ENCODE data around the gene DKC1. TPM values are rescaled to one million over a fixed set of nuclear protein-coding genes. Genes with fewer than 3 reads are reported as not detected.

Gene DKC1
- polyA plus RNA-seq, 3 donors, result 59.0 to 69.4 (median 61.6) TPM

- DNase-seq (ENCODE audit: extremely low read depth in 1 of 11, low read depth in 9 of 11, low spot score in 4 of 11), result no peak
Measured at GRCh38 chrX:154731881-154732280, 30.8 kb upstream of the DKC1 start.

DNA sequence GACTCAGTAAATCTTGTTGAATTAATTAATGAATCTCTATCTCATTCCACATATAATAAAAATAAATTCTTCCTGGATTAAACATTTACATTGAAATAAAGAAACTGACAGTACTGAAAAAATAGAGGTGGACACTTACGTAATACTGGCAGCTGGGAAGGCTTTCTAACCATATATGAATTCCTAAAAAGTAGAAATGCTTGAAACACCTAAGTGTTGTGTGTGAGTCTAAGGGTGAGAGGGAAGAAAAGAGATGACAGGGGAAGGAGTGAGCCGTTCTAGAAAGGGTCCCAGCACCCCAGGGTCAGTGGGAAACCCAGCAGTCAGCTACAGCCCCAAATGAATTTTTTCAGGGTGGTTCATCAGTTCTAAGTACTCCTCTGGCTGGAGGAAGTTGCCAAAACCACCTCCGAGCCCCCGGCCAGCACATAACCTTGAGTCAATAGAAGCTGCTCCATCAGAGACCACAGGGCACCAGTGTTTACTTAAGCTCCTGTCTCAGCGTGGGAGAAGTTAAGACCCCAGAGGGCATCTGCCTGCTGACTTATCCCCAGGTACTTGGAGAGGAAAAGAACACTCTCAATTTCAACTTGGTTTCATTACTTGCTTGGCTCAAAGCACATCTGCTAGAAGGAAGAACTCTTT lies 30.1 kb upstream of the DKC1 start:
- no peak for DNase-seq (ENCODE audit: extremely low read depth in 1 of 11, low read depth in 9 of 11, low spot score in 4 of 11)

DNA sequence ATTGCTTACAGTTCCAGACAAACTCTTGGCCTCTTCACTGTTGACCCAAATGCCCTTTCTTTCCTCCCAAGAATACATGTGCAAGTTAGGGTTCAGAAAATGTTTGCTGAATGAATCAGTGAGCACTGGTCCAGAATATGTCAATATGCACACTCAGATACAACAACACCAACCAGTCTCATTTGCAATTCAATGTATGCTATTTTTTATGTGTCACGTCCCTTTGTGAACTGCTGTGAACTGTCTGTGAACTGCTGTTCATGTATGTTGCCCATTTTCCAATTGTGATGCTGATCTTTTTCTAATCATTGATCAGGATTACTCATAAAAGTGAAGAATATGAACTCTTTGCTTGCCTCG lies 29.6 kb upstream of the DKC1 start:
- no peak for DNase-seq (ENCODE audit: extremely low read depth in 1 of 11, low read depth in 9 of 11, low spot score in 4 of 11)

DNA sequence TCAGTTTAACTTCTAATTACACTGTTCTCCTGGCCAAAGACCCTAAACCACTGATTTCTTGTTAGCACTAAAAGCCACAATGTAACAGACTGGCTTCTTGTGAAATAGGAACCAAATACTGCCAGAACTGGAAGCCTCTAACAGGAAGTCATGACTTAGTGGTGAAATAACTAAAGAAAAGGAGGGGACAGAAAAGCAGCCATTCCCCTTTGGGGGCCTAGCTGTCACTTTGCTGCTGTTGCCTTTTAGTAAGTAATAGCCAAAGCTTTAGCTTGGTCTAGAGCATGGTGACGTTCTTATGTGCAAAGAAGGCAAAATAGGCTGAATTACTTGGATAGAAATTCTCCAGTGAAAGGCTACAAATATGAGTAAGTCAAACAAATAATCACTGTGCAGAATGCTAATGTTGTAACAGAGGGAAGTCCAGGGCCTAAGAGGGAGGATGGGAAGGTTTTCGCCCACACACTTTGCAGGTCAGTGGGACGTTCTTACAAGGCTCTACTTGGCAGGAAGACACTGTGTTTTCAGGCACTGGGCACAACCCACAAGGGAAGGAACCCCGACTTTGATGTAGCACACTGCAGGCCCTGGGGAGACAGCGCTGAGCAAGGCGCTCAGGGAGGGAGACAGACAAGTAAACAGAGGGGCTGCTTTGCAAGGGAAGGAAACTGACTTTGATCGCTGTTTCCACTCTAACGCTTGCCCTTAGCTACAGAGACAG lies 28.4 kb upstream of the DKC1 start:
- DNase-seq (ENCODE audit: extremely low read depth in 1 of 11, low read depth in 9 of 11, low spot score in 4 of 11), result no peak

DNA sequence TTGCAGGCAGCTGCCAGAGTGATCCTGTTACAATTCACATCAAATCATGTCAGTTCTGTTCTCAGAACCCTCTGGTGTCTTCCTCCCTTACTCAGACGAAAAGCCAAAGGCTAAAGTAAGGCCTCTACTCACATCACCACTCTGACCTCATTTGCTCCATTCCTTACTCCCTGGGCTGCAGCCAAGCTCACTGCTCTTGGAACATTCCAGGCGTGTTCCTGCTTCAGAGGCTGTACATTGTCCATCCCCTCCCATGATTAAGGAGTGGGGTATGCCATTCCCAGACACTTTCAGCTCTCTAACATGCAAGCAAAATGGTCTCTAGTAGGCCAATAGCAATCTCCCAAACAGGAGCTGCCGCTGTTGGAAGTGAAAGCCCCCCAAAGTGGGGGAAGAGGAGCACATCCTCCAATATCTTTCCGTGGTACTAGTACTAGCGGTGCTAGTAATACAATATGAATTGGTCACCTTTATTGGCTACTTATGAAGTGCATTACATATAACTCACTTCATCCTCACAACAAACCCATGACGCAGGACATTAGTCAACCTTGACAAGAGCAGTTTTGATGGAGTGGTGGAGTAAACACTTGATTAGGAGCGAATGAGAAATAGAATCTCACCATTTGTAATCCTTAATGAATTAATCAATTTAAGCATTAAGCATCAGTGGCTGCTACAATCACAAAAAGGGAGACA lies 26.8 kb upstream of the DKC1 start:
- DNase-seq (ENCODE audit: extremely low read depth in 1 of 11, low read depth in 9 of 11, low spot score in 4 of 11), result no peak

DNA sequence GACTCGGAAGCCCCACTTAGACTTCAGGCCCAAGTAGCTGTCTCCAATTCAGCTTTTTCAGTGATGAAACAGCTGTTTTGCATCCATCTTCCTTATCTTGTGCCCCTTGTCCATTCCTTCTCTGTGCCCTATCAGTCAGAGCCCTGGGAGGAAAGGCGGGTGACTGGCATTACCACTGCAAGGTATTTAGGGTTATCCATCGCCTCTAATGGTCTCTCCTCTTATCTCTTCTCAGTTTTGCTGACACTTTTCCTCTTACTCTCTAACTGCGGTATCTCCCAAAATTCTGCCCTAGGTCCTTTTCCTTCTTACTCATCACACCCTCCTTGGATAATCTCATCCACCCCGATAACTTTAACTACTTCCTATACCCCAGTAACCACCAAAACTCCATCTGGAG lies 25.5 kb upstream of the DKC1 start:
- DNase-seq (ENCODE audit: extremely low read depth in 1 of 11, low read depth in 9 of 11, low spot score in 4 of 11), result no peak

GRCh38 chrX:154738011-154738738 lies 24.5 kb upstream of the DKC1 start:
- no peak for DNase-seq (ENCODE audit: extremely low read depth in 1 of 11, low read depth in 9 of 11, low spot score in 4 of 11)

DNA sequence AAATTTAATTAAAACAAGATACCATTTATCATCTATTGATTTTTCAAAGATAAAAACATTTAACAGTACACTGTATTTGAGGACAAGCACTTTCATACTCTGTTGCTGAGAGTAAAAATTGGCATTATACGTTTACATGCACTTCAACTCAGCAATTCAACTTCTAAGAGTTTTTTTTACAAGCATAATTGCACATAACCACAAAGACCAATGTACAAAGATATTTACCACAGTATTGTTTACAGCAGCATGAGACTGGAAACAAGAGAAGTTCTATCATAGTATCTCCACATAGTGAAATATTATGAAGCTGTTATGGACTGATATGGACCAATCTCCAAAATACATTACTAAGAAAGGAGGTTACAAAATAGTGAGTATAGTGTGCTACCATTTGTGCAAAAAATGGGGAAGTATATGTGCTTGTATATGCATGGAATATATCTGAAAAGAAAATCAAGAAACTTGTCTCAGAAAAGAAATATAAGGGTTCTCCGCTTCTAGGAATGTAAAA lies 22.7 kb upstream of the DKC1 start:
- DNase-seq (ENCODE audit: extremely low read depth in 1 of 11, low read depth in 9 of 11, low spot score in 4 of 11), result no peak

DNA sequence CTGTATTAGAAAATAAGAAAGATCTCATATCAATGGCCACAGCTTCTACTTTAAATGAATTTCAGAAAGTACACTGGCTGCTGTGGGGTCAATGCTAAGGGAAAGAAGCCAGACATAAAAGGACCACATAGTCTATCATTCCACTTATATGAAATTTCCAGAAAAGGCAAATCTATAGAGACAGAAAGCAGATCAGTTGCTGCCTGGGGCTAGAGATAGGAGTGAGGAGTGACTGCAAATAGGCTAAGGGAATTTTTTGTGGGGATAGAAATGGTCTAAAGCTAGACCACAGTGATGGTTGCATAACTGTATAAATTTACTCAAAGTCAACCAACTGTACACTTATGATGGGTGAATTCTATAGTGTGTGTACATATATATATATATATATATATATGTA lies 20.1 kb upstream of the DKC1 start:
- DNase-seq (ENCODE audit: extremely low read depth in 1 of 11, low read depth in 9 of 11, low spot score in 4 of 11), result no peak

DNA sequence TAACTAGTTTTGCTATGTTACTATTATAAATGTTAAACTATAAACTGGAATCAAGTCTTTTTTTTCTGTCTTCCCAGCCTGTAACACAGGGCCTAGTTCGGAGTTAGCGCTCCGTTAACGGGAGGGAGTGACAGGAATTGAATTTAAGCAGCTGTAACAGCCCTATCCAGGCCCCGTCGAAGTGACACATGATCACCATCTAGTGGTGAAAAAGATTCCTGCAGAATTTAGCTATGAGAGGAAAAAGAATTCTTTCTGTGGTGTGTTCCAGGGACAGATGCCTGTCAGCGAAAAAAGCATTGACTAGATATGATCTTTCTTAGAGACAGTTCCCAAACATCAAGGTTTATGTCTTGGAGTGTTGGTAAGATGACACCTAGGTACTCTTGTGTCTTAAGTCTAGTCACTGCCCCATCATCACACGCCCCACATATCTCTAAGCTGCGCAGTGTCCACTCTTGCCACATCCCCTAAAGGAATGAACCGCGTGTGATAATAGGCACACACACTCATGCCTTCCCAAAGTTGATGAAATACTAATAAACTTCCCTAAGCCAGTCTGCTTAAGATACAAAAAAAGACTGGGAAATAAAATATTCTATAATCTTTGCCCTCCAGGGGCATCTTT lies 13.8 kb upstream of the DKC1 start:
- no peak for DNase-seq (ENCODE audit: extremely low read depth in 1 of 11, low read depth in 9 of 11, low spot score in 4 of 11)

DNA sequence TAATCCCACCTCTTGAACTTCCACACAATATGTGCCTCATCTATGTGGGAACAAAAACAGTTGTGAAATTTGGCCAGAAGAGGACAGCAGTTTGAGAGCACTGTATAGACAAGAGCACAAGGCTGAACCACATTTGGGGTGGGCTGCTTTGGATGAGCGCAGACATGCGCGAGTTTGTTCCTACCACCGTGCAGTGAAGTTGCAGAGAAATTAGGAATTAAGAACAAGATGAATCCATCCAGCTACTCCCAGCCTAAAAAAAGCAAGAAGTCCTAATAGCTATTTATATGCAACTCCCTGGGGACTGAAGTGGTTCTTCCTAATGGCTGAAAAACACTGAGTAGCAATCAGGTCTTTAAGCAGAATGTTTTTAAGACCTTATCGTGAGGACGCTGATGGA lies 12.8 kb upstream of the DKC1 start:
- no peak for DNase-seq (ENCODE audit: extremely low read depth in 1 of 11, low read depth in 9 of 11, low spot score in 4 of 11)

GRCh38 chrX:154750301-154751202 lies 12.1 kb upstream of the DKC1 start, which contains the start of gene GAB3:
TSS of gene GAB3 (minus strand) at chrX:154751077. CDS start at chrX:154751025, 52 bp downstream.
- DNase-seq (ENCODE audit: extremely low read depth in 1 of 11, low read depth in 9 of 11, low spot score in 4 of 11), result no peak

- DNase-seq (ENCODE audit: extremely low read depth in 1 of 11, low read depth in 9 of 11, low spot score in 4 of 11), result no peak
Measured at GRCh38 chrX:154751203-154751668, 11.4 kb upstream of the DKC1 start.

GRCh38 chrX:154751669-154752271 lies 10.9 kb upstream of the DKC1 start:
- DNase-seq (ENCODE audit: extremely low read depth in 1 of 11, low read depth in 9 of 11, low spot score in 4 of 11), result no peak

- no peak for DNase-seq (ENCODE audit: extremely low read depth in 1 of 11, low read depth in 9 of 11, low spot score in 4 of 11)
Measured at GRCh38 chrX:154758696-154759095, 4.0 kb upstream of the DKC1 start.

- DNase-seq (ENCODE audit: extremely low read depth in 1 of 11, low read depth in 9 of 11, low spot score in 4 of 11), result no peak
Measured at GRCh38 chrX:154761977-154762536, 607 bp upstream of the DKC1 start.

- no peak for DNase-seq (ENCODE audit: extremely low read depth in 1 of 11, low read depth in 9 of 11, low spot score in 4 of 11)
Measured at GRCh38 chrX:154774622-154775021, 12.0 kb downstream of the DKC1 start.

Measured in renal cortex interstitium (tissue), 11 donors.